ENCODE results near the gene SLC22A12.

GRCh38 chr11:64588701-64589100 lies 2.3 kb upstream of the SLC22A12 start:
- TF ChIP-seq, protein P1, sequence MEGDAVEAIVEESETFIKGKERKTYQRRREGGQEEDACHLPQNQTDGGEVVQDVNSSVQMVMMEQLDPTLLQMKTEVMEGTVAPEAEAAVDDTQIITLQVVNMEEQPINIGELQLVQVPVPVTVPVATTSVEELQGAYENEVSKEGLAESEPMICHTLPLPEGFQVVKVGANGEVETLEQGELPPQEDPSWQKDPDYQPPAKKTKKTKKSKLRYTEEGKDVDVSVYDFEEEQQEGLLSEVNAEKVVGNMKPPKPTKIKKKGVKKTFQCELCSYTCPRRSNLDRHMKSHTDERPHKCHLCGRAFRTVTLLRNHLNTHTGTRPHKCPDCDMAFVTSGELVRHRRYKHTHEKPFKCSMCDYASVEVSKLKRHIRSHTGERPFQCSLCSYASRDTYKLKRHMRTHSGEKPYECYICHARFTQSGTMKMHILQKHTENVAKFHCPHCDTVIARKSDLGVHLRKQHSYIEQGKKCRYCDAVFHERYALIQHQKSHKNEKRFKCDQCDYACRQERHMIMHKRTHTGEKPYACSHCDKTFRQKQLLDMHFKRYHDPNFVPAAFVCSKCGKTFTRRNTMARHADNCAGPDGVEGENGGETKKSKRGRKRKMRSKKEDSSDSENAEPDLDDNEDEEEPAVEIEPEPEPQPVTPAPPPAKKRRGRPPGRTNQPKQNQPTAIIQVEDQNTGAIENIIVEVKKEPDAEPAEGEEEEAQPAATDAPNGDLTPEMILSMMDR (conservative IDR thresholded peaks at IDR 0.05; ENCODE audit: low read depth, low read length): no peak
- TF ChIP-seq EZH2 (IDR thresholded peaks at IDR 0.05; ENCODE audit: low read length, unreplicated experiment) (no peak), EZH2phosphoT487 (IDR thresholded peaks at IDR 0.05; ENCODE audit: borderline replicate concordance, low read length) (no peak)
